GM19023 (cell line): Measurements from ENCODE around the gene PRKAR2B.
"Not testable (repeated sequence)": the region's sequence is repeated elsewhere in the genome, so short reads cannot be mapped to it uniquely, and the experiment has no call there.

Experiments
- ATAC-seq: cut with Tn5 transposase; IDR thresholded peaks from one replicate; pipeline ENCODE4 v1.9.1; 2021; ENCODE audit warnings: mild to moderate bottlenecking, moderate library complexity; ENCODE audit not compliant: unreplicated experiment

Gene PRKAR2B

DNA sequence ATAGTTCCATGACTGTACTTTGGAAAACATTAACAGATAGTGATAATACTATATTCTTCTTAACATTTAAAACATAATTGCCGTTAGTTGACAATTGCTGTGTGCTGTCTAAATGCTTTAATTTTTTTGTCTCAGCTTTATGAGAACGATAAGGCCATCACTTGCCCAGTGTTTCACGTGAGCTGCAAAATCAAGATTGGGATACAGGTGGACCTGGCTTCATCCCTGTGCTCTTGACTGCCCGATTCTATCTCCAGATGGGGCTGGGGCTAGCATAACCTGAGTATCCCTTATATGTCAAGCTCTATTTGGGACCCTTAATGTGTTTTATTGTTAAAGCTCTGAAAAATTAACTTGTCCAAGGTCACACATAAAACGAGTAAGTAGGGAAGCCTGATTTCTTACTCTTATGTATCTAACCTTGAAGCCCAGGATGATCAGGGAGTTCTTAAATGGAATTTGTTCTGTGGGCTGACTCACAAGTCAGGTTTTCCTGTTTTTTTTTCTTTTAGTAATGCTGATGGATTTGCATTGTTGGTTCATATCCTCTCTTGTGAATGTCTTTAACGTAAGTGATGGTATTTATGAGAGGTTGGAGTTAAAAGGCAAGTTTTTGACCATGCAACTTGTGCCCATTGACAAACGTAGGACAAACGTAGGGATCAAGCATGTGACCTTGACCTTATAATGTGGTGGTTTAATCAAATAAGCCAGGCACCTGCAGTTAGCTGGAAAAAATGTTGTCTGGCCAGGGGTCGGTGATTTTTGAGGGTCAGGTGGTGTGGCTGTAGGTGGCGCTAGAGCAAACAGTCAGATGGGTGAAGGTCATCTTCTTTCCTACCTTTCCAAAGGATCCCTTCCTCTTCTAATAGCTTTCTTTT is 3.6 kb downstream of the PRKAR2B start:
- no peak for ATAC-seq

DNA sequence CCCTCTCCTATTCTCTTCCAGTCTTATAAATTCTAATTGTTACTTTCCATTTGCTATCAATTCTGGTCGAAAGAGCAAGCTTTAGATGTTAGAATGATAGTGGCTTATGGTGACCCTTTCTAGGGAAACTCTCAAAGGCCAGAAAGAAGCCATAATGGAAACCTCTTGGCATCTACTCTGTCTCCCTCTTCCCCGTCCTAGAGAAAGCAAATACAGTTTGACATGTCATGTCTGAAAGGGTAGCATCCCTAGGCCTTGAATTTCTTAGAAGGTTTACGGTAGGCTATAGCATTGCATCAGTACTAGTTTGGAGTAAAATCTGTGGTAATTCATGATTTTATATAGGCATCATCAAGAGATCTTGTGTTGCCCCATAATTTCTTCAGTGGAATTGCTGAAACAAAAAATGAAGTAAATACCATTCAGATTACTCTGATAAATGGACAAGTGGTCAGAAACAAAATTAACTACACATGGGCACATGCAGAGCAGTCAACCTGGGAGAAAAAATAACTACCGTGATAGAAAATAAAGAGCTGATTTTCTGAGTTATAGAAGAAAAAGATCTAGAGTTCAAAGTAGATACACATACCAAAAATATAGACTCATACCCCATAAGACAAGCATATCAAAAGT is 4.4 kb downstream of the PRKAR2B start:
- no peak for ATAC-seq

DNA sequence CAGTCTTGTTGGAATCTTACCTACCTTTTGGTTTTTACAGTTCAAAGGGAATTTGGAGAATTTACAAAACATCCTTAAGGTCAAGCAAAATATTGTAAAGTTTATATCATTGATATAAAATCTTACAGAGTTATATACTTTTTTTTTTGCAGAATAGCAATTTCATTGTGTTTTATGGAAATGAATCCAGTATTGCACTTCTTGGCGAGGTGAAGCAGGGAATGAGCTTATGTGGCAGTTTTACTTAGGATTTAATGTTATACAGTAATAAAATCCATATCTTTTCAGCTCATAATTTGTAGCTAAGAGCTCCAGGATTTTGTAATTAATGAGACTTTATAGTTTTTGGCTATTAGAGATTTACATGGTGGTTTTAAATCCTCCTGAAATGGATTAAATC is 5.0 kb downstream of the PRKAR2B start:
- ATAC-seq = no peak

DNA sequence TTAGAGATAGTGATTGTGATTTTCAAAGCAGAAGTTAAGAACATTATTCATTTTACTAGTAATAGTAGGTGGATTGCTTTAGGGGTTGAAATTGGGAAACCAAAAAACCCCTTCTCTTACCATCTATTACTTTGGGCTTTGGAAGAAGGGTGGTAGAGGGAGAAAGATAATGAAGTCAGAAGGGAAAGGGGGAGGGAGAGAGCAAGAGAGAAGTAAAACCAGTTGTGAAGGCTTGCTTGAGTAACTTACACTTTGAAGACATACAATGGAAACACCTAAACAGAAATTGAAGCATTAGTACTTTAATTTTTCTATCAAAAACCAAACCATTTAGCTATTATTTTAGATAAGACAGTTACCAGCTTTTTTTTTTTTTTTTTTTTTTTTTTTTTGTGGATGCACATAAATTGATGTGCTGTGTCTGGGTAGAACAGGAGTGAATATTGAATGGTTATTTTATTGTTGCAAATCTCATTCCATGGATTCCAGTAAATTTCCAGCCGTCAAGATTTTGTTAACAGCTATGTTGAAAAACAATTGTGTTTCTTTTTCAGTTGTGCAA is 5.5 kb downstream of the PRKAR2B start:
- no peak for ATAC-seq

DNA sequence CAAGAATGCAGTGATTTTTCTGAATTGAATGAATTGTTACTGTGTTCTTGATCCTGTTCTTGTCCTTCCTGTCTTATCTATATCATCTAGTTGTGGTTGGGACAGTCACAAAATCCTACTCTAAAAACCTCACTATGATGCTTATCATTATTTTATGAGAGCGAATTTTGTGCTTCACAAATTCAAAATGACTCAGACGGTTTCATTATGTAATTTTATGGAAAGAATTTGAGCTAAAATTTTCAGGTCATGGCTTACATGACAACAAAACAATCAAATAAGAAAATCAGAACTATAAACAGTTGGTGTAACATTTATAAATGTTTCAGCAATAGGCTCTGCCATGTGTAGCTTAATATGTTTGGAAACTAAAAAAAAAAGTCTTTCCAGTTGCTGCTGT is 6.9 kb downstream of the PRKAR2B start:
- ATAC-seq = no peak

DNA sequence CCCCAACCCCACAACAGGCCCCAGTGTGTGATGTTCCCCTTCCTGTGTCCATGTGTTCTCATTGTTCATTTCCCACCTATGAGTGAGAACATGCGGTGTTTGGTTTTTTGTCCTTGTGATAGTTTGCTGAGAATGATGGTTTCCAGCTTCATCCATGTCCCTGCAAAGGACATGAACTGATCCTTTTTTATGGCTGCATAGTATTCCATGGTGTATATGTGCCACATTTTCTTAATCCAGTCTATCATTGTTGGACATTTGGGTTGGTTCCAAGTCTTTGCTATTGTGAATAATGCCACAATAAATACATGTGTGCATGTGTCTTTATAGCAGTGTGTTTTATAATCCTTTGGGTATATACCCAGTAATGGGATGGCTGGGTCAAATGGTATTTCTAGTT is 10.5 kb downstream of the PRKAR2B start:
- not testable (repeated sequence) for ATAC-seq

DNA sequence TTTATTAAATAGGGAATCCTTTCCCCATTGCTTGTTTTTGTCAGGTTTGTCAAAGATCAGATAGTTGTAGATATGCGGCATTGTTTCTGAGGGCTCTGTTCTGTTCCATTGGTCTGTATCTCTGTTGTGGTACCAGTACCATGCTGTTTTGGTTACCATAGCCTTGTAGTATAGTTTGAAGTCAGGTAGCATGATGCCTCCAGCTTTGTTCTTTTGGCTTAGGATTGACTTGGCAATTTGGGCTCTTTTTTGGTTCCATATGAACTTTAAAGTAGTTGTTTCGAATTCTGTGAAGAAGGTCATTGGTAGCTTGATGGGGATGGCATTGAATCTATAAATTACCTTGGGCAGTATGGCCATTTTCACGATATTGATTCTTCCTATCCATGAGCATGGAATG is 11.6 kb downstream of the PRKAR2B start:
- ATAC-seq = not testable (repeated sequence)

DNA sequence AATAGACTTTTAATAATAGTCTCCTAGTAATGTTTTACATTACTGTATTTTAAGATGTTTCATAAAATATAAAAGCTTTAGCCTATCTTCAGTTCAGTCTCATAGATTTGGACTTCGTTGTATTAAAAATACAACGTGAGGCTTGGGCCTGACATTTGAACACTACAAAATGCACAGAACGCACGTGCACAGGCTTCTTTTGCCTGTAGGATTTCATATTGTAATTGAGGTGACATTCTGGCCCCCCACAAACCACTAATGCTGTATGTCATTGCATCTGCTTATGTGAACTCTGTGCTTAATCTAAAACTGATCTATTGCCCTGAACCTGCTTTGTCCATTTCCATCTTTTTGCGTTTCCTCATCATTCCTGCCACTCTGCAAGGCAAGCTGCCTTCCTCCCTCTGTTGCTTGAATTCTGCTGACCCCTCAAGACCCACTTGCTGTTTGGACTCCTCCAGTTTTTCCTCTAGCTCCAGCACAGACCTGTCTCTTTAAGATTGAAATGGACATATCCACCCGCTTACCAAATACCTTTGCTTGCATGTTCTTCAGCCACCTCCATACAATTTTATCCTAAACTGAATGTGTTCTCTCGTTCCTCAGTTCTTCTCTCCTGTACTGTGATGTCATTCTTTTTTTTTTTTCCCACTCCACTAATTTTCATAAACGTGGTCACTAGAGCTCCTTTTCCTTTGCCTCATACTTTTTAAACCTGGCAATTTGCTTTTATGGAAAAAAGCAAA is 12.4 kb downstream of the PRKAR2B start:
- ATAC-seq = no peak

DNA sequence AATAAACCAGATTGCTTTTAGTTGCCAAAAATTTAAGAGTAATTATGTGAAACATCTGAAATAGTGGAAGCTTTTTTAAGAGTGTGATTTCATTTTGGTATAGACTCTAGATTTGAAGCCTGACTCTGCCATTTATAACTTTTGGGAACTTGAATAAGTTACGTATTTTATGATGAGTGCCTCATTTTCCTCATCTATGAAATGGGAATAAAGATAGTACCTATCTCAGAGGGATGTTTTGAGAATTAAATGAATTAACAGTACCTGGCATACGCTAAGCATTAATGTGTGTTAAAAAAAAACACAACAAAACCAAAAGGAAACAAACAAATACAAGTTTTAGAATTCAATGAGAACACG is 12.9 kb downstream of the PRKAR2B start:
- ATAC-seq = no peak

DNA sequence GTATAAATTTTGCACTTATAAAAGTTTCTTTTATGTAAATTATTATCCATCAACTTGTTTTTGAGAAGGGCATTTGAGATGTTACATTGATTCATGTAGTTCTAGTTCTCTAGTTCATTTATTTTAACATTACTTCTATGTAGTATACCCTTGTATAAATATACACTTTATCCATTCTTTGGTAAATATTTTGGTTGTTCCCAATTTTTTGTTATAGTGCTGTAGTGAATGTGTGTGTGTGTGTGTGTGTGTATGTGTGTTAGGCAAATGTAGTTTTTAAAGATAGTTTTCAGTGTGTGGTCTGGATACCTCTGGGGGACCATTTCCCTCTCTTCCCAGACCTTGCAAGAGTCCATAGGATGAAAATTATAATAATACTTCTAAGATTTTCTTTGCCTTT is 15.0 kb downstream of the PRKAR2B start:
- ATAC-seq = no peak

DNA sequence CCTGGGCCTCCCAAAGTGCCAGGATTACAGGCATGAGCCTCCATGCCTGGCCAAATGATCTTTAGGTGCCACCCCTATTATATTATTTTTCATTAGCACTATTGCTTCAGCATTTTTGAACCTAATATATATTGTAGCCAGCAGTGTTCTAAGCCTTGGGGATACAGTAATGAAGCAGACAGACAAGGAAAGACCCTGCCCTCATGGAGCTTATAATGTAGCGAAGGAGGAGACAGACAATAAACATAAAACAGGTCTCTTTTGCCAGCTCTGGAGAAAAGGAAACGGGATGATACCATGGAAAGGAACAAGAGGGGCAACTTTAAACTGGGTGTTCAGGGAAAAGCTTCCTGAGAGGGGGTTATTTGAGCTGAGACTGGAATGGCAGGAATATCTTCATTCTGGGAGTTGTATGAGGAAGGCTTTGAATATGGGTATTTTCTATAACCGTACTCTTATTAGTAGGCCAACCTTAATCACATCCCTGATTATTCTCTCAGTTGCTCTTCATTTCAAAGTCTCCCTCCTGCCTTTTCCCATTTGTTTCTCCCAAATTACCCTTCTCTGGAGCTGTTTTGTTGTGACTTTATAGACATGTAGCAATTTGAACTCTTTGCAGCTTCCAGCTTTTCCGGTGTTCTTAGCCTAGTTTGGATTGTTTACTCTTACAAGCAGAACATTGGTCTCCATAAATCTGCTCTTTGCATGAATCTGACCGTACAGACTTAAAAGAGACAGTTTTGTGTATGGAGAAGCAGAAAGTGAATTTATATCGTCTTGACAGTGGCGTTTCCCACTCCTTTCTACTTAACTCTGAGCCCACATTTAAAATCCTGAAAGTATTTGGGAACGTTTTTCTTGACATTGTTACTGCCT is 19.0 kb downstream of the PRKAR2B start:
- ATAC-seq = no peak

DNA sequence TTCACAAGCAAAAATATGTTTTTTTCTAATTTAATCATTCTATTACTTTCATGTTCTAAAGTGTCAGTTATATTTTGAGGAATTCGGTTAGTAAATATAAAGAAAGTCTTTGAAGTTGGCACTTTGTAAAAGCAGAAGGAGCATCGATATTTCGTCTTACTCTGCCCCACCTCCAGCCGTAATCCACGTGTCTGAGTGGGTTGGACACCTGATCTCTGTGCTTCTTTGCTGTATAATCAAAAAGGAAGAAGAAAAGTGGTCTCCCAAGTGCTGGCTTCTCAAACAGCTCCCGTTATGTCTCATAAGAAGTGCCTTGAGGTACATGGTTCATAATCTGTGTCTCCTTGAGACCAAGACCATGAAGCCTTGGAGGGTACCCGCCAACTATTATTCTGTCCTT is 19.8 kb downstream of the PRKAR2B start:
- no peak for ATAC-seq

DNA sequence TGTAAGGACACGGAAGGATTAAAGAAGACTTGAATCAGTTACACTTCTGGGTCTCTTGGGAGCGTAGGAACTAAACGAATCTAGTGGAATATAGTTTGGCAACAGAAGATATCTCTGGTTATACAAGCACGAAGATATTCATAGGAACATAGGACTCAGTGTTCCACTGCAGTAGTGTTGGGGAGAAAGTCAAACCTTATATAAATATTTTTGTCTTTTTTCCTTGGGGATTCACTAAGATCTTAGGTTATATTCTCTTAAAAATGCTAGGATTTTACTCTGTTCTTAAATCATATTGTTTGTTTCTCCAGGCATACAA is 21.4 kb downstream of the PRKAR2B start:
- ATAC-seq = no peak

DNA sequence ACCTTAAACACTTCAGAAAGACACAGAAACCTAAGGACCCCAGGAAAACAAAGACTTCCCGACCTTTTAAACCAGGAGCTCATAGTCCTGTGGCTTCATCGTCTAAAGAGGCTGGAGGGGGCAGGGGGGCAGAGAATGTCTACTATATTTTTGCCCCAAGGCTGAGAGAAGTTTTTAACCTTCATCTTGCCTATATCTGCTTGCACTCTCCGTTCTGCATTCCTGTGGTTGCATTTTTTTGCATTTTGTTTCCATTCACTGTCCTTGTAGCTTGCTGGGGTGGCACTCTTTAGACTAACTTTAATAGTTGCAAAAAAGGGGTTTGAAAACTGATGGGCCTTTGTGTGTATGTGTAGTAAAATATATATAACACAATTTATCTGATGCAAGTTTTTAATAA is 23.7 kb downstream of the PRKAR2B start:
- ATAC-seq = no peak

DNA sequence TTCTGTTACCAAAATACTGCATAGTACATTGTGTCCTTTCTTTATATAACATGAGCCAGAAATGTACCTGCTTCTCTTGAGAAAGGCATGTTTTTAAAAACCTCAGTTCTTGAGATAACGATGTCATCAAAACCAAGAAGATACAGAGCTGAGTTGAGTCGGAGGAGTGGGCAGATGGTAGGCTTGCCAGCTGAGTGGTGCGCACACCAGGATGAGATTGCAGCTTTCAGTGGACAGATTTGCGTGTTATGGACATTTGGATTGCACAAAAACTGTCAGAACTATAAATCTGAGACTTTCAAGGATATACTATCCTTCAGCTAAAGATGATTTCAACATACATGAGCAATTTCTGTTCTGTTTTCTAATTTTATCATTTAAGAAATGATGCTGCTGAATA is 25.0 kb downstream of the PRKAR2B start:
- ATAC-seq = no peak

DNA sequence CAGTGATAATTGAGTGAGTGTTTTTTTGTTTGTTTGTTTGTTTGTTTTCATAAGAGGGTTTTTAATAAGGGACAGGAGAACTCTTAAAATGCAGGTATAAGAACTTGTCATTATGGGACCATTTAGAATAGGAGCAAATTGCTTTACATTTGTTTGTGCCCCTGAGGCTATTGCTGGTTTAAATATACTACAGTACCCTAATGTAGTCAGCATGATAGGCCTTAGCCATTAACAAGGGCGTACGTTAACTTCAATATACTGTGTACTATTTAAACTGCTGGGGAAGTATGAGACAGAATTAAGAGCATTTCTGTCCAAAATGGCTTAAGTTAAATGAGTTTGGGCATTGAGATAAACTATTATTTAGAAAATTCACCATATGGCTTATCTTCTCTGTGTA is 26.2 kb downstream of the PRKAR2B start:
- no peak for ATAC-seq

DNA sequence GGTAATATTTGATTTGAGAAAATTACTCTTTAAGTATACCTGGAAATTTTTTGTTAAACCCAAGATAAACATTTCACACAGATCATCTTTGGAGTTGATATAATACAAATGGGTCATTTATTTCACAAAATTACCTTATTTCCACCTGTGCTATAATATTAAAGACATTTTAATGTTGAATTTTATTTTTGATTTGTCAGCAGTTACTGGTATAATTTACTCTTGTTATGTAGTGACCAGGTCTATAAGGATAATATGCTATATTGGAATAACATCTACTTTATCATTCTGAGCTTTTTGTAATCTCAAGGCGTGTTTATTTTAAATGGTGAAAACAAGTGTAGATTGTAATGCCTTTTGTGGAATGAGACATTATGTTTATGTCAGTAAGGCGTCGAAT is 26.6 kb downstream of the PRKAR2B start:
- no peak for ATAC-seq

DNA sequence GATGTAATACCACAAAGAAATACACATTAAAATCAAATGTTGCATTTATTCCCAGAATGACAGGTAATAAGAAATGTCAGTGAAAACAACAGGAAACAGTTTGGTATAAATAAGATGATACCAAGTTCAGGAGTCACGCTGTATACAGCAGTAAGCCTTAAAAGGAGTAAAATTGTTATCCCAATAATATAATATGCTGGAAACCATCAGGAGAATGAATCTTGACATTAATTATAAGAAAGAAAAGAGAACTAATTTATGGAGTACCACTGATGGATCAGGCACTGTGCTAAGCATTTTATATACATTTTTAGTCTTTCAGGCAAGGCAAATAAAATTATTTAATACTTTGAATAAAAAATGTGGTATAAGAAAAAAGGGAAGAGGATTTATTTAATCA is 27.6 kb downstream of the PRKAR2B start:
- ATAC-seq = no peak

DNA sequence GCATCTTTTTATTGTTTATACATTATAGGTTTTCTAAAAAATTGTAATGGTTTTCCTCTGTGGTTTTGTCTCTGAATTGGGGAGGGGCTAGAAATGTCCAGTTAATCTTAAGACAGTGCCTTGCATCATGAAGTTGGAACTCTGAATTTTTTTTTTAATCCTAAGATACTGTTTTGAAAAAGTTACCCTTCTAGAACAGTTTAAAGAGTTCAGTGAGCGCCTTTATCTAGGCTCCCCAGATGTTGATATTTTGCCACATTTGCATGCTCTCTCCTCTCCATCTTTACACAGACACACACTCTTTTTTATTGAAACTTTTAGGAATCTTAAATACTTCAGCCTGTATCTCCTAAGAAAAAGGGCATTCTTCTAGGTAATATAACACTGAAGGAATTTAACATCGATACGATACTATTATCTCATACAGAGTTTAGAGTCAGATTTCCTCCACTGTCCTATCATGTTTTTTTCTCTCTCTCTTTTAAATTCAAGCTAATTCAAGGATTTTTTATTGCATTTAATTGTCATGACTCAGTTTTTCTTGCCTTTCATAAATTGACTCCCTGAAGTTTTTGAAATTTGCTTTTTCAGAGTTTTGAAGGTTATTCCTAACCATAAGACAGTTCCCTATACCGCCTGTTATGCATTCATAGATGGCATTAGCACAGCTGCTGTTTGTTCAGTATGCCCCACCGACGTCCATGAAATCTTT is 31.5 kb downstream of the PRKAR2B start:
- ATAC-seq = no peak
